ENCODE results near the gene EPC2. TPM values are rescaled to one million over a fixed set of nuclear protein-coding genes. Genes with fewer than 3 reads are reported as not detected.

The EPC2 gene
- total RNA-seq, 3 donors from 2014 or later = 30.5 to 58.5 (median 44.2) TPM

GRCh38 chr2:148651972-148652371 lies 7.4 kb downstream of the EPC2 start:
- no peak for DNase-seq (ENCODE audit: low spot score in 2 of 2)
- TF ChIP-seq CTCF (IDR thresholded peaks at IDR 0.05) = no peak
- no peak for TF ChIP-seq POLR2A (IDR thresholded peaks at IDR 0.05)
- no peak for TF ChIP-seq POLR2AphosphoS5 (IDR thresholded peaks at IDR 0.05)
- H3K4me1 ChIP-seq = no peaks in the 10 kb centered on the region
- H3K27ac ChIP-seq = no peak overlapping the region
- intact Hi-C loops (cut with DNase I; ENCODE audit: low total_unique reads) = no loop called here
- no peaks in the 10 kb centered on the region for H3K36me3 ChIP-seq
- H3K9me3 ChIP-seq = no peaks in the 10 kb centered on the region
- H3K27me3 ChIP-seq = no peaks in the 10 kb centered on the region
- H3K4me3 ChIP-seq = no peak overlapping the region

- Histone ChIP-seq H3K36me3 (no peaks in the 10 kb centered on the region), H3K4me3 (no peak overlapping the region), H3K4me1 (no peaks in the 10 kb centered on the region), H3K9me3 (no peaks in the 10 kb centered on the region), H3K27me3 (no peaks in the 10 kb centered on the region), H3K27ac (no peak overlapping the region)
- TF ChIP-seq POLR2A (IDR thresholded peaks at IDR 0.05) = no peak
- no peak for TF ChIP-seq POLR2AphosphoS5 (IDR thresholded peaks at IDR 0.05)
- TF ChIP-seq CTCF (IDR thresholded peaks at IDR 0.05) = no peak
- intact Hi-C loops (cut with DNase I; ENCODE audit: low total_unique reads) = no loop called here
- DNase-seq (ENCODE audit: low spot score in 2 of 2) = no peak
These were observed 8.9 kb downstream of the EPC2 start for GRCh38 chr2:148653437-148653836.

- intact Hi-C loops (cut with DNase I; ENCODE audit: low total_unique reads) = no loop called here
- H3K27me3 ChIP-seq = no peaks in the 10 kb centered on the region
- H3K9me3 ChIP-seq = no peaks in the 10 kb centered on the region
- no peak for DNase-seq (ENCODE audit: low spot score in 2 of 2)
- no peaks in the 10 kb centered on the region for H3K36me3 ChIP-seq
- H3K27ac ChIP-seq = no peak overlapping the region
- H3K4me1 ChIP-seq = no peaks in the 10 kb centered on the region
- H3K4me3 ChIP-seq = no peak overlapping the region
- no peak for TF ChIP-seq CTCF (IDR thresholded peaks at IDR 0.05)
- no peak for TF ChIP-seq POLR2AphosphoS5 (IDR thresholded peaks at IDR 0.05)
- TF ChIP-seq POLR2A (IDR thresholded peaks at IDR 0.05) = no peak
These were observed 9.9 kb downstream of the EPC2 start for GRCh38 chr2:148654435-148654834.

GRCh38 chr2:148656516-148656915 lies 12.0 kb downstream of the EPC2 start:
- intact Hi-C loops (cut with DNase I; ENCODE audit: low total_unique reads) = no loop called here
- H3K4me1 ChIP-seq = no peaks in the 10 kb centered on the region
- no peaks in the 10 kb centered on the region for H3K36me3 ChIP-seq
- TF ChIP-seq POLR2A (IDR thresholded peaks at IDR 0.05) (no peak), CTCF (IDR thresholded peaks at IDR 0.05) (no peak), POLR2AphosphoS5 (IDR thresholded peaks at IDR 0.05) (no peak)
- no peak for DNase-seq (ENCODE audit: low spot score in 2 of 2)
- H3K27ac ChIP-seq = no peak overlapping the region
- H3K9me3 ChIP-seq = no peaks in the 10 kb centered on the region
- H3K27me3 ChIP-seq = no peaks in the 10 kb centered on the region
- H3K4me3 ChIP-seq = no peak overlapping the region

GRCh38 chr2:148658807-148659722 lies 14.5 kb downstream of the EPC2 start:
- Histone ChIP-seq H3K27ac (no peak overlapping the region), H3K4me1 (no peaks in the 10 kb centered on the region), H3K9me3 (no peaks in the 10 kb centered on the region), H3K27me3 (no peaks in the 10 kb centered on the region), H3K36me3 (no peaks in the 10 kb centered on the region), H3K4me3 (no peak overlapping the region)
- TF ChIP-seq POLR2AphosphoS5 (IDR thresholded peaks at IDR 0.05) (no peak), POLR2A (IDR thresholded peaks at IDR 0.05) (no peak), CTCF (IDR thresholded peaks at IDR 0.05) (no peak)
- intact Hi-C loops (cut with DNase I; ENCODE audit: low total_unique reads) = no loop called here
- no peak for DNase-seq (ENCODE audit: low spot score in 2 of 2)

All from breast epithelium (tissue), 4 donors.